A549 (cell line): Measurements from ENCODE around the gene ADAM30.

ENCODE experiments used
- CTCF ChIP-seq: fragments of >200 bp; sonication (Bioruptor Twin); formaldehyde crosslinking; IDR thresholded peaks from 3 replicates; pipeline ENCODE4 v1.5.1; 2016
- ESRRA ChIP-seq: fragments of 150-350 bp; IDR thresholded peaks from 2 replicates; pipeline ENCODE4 v1.6.1; 2014; ENCODE audit warnings: mild to moderate bottlenecking, low read length, borderline replicate concordance
- MAX ChIP-seq: IDR thresholded peaks from 2 replicates; pipeline ENCODE4 v1.6.1; 2012
- POLR2A ChIP-seq: IDR thresholded peaks from 2 replicates; pipeline ENCODE4 v1.6.1; 2012; ENCODE audit warnings: mild to moderate bottlenecking, low read length
- POLR2AphosphoS2 ChIP-seq: conservative IDR thresholded peaks from 2 replicates; pipeline ENCODE4 v1.6.1; 2012; ENCODE audit warnings: low read length, improper control_type of control experiment, inconsistent platforms
- RNF2 ChIP-seq: fragments of 200-600 bp; sonication (generic); IDR thresholded peaks from 2 replicates; pipeline ENCODE4 v1.6.1; 2016; ENCODE audit warnings: low read depth, mild to moderate bottlenecking, antibody characterized with exemption, moderate library complexity, borderline replicate concordance

GRCh38 chr1:119874186-119874585 lies 22.1 kb downstream of the ADAM30 start:
- no peak for TF ChIP-seq POLR2A
- no peak for TF ChIP-seq CTCF
- TF ChIP-seq ESRRA: no peak
- TF ChIP-seq RNF2: no peak
- TF ChIP-seq MAX: no peak
- TF ChIP-seq POLR2AphosphoS2: no peak
